ENCODE data around the gene ADAM8.

DNA sequence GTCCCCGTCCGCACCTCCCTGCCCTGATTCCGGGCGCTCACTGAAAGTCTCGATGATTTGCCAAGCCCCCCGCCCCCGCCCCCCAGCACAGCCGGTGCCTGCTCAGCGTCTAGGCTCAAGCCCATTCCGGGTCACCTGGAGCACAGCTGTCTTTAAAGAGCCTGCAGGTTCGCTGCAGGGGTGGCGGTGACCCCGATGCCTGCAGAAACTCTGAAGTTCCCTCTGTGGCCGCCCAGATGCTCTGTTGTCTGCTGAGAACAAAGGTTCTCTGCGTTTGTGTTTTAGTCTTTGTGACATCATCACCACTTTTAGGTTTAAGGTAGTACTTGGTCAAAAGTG is 38.2 kb downstream of the ADAM8 start:
- no peak for TF ChIP-seq GATA2 (IDR thresholded peaks at IDR 0.05; ENCODE audit: low read depth, low read length)
- no peak for TF ChIP-seq GATA3 (IDR thresholded peaks at IDR 0.05; ENCODE audit: low read depth, low read length)
